Natural killer cell (primary cell): ENCODE measurements around the gene REG1A. TPM values are rescaled to one million over a fixed set of nuclear protein-coding genes. Genes with fewer than 3 reads are reported as not detected.

Experiments used
- ATAC-seq, 3 donors: fragments of 150-1000 bp in 2 of 3; fragments of 200-7000 bp in 1 of 3; cut with Tn5 transposase; 1 replicate in 1 of 3; 2 replicates in 2 of 3; pipeline ENCODE4 v1.10.0; 2021; ENCODE audit warnings: mild to moderate bottlenecking in 2 of 3, moderate library complexity in 2 of 3
- DNase-seq, 2 donors: peaks; one replicate each; pipeline versions ENCODE4 v3.0.0 to v3.0.0-alpha.2; 2013 to 2021; ENCODE audit warnings: mixed read lengths in 1 of 2
- H3K27ac ChIP-seq: one replicate; pipeline ENCODE4 v1.5.1; 2013; ENCODE audit warnings: mild to moderate bottlenecking, low read length
- H3K27me3 ChIP-seq: one replicate; pipeline ENCODE4 v1.6.1; 2013; ENCODE audit warnings: low read length; ENCODE audit not compliant: control insufficient read depth, insufficient read depth
- H3K36me3 ChIP-seq: one replicate; pipeline ENCODE4 v1.6.1; 2013; ENCODE audit warnings: low read length; ENCODE audit not compliant: control insufficient read depth, insufficient read depth
- H3K4me1 ChIP-seq: one replicate; pipeline ENCODE4 v1.6.1; 2013; ENCODE audit warnings: low read length; ENCODE audit not compliant: control insufficient read depth, insufficient read depth
- H3K4me3 ChIP-seq: one replicate; pipeline ENCODE4 v1.5.1; 2013; ENCODE audit warnings: low read length
- H3K9me3 ChIP-seq: one replicate; pipeline ENCODE4 v1.6.1; 2013; ENCODE audit warnings: low read length; ENCODE audit not compliant: control insufficient read depth, insufficient read depth
- H3K27ac Mint-ChIP-seq, 2 donors: one replicate each; pipeline ENCODE4 v1.8.0; 2022; ENCODE audit warnings: mild to moderate bottlenecking in 2 of 2, mixed read lengths in 2 of 2, moderate library complexity in 1 of 2
- H3K27me3 Mint-ChIP-seq, 2 donors: one replicate each; pipeline ENCODE4 v1.8.0; 2022; ENCODE audit warnings: low read depth in 2 of 2, mixed read lengths in 2 of 2
- H3K36me3 Mint-ChIP-seq: one replicate; pipeline ENCODE4 v1.8.0; 2022; ENCODE audit warnings: mixed read lengths
- H3K4me1 Mint-ChIP-seq, 2 donors: one replicate each; pipeline ENCODE4 v1.8.0; 2022; ENCODE audit warnings: mixed read lengths in 2 of 2
- H3K4me3 Mint-ChIP-seq: one replicate; pipeline ENCODE4 v1.8.0; 2022; ENCODE audit warnings: mild to moderate bottlenecking, moderate library complexity, mixed read lengths
- H3K9me3 Mint-ChIP-seq, 2 donors: one replicate each; pipeline ENCODE4 v1.8.0; 2022; ENCODE audit warnings: mixed read lengths in 2 of 2
- CTCF ChIP-seq: fragments of 200-600 bp; IDR thresholded peaks from one replicate; pipeline ENCODE4 v1.8.0; 2022; ENCODE audit warnings: antibody characterized with exemption
- WGBS: methylation state at CpG from one replicate; pipeline ENCODE4 v1.1.7; 2013; ENCODE audit warnings: missing lambda C conversion rate; ENCODE audit not compliant: insufficient coverage; 5-methylcytosine and 5-hydroxymethylcytosine counted together
- intact Hi-C: fragments of 100-400 bp; cut with micrococcal nuclease; formaldehyde crosslinking; loops from one replicate; pipeline ENCODE4 v1.14.2; 2022
- total RNA-seq, 4 donors: library from RNA; stranded (reverse); fragments of 120-200 nt in 1 of 4; gene quantifications; one replicate each; pipeline versions ENCODE4 v1.2.3 to v1.2.4, GENCODE V29; 2013 to 2022

Gene REG1A
- total RNA-seq, 3 donors from 2014 or later (not counting 1 experiment from before 2014, with no cell fraction given), result not detected

GRCh38 chr2:79155826-79156476 lies 35.7 kb downstream of the REG1A start:
- DNase-seq, result no peak
- no peak overlapping the region for H3K27ac Mint-ChIP-seq
- peaks cover 19 to 20% of the 10 kb centered on the region in 2 donors for H3K9me3 Mint-ChIP-seq
- no peaks in the 10 kb centered on the region for H3K27me3 ChIP-seq
- H3K9me3 ChIP-seq, result peaks cover 16% of the 10 kb centered on the region
- peaks cover 4% of the 10 kb centered on the region for H3K36me3 Mint-ChIP-seq
- no peak overlapping the region for H3K4me3 Mint-ChIP-seq
- H3K4me3 ChIP-seq, result no peak overlapping the region
- intact Hi-C loops, result no loop called here
- no peak for ATAC-seq
- no peak overlapping the region for H3K27ac ChIP-seq
- H3K36me3 ChIP-seq, result no peaks in the 10 kb centered on the region
- TF ChIP-seq CTCF, result no peak
- no peaks in the 10 kb centered on the region for H3K4me1 ChIP-seq
- H3K4me1 Mint-ChIP-seq, result no peaks in the 10 kb centered on the region
- WGBS, result 86% methylated on average over 2 of the region's 2 CpGs
- no peaks in the 10 kb centered on the region for H3K27me3 Mint-ChIP-seq

GRCh38 chr2:79159030-79159429 lies 38.7 kb downstream of the REG1A start:
- H3K4me3 Mint-ChIP-seq, result no peak overlapping the region
- peaks cover under 1% of the 10 kb centered on the region for H3K36me3 Mint-ChIP-seq
- no peaks in the 10 kb centered on the region for H3K27me3 Mint-ChIP-seq
- H3K36me3 ChIP-seq, result no peaks in the 10 kb centered on the region
- ATAC-seq, result no peak
- no peaks in the 10 kb centered on the region for H3K27me3 ChIP-seq
- 56% methylated on average over 2 of the region's 2 CpGs for WGBS
- H3K9me3 Mint-ChIP-seq, result peaks cover 19 to 22% of the 10 kb centered on the region in 2 donors
- H3K9me3 ChIP-seq, result peaks cover 16% of the 10 kb centered on the region
- no peak overlapping the region for H3K27ac ChIP-seq
- no peak for DNase-seq
- H3K4me3 ChIP-seq, result no peak overlapping the region
- no peaks in the 10 kb centered on the region for H3K4me1 ChIP-seq
- no peaks in the 10 kb centered on the region for H3K4me1 Mint-ChIP-seq
- H3K27ac Mint-ChIP-seq, result no peak overlapping the region
- no peak for TF ChIP-seq CTCF
- intact Hi-C loops, result no loop called here

GRCh38 chr2:79159653-79160052 lies 39.4 kb downstream of the REG1A start, which contains the start of gene REG3A:
REG3A (minus strand) TSS chr2:79159753; CDS start chr2:79159405, 348 bp downstream.
- ATAC-seq (no peak), DNase-seq (no peak)
- H3K4me1 Mint-ChIP-seq, result no peaks in the 10 kb centered on the region
- peaks cover 16% of the 10 kb centered on the region for H3K9me3 ChIP-seq
- no peak within 1 kb of the TSS for H3K27ac ChIP-seq
- no peak for TF ChIP-seq CTCF
- H3K4me1 ChIP-seq, result no peaks in the 10 kb centered on the region
- H3K9me3 Mint-ChIP-seq, result peaks cover 18 to 20% of the 10 kb centered on the region in 2 donors
- no peak within 1 kb of the TSS for H3K4me3 Mint-ChIP-seq
- H3K36me3 Mint-ChIP-seq, result no peaks in the 10 kb centered on the region
- H3K27me3 Mint-ChIP-seq, result no peaks in the 10 kb centered on the region
- no peaks in the 10 kb centered on the region for H3K27me3 ChIP-seq
- no peak within 1 kb of the TSS for H3K27ac Mint-ChIP-seq
- H3K4me3 ChIP-seq, result no peak within 1 kb of the TSS
- no peaks in the 10 kb centered on the region for H3K36me3 ChIP-seq
- intact Hi-C loops, result no loop called here

- Mint-ChIP-seq H3K4me3 (no peak overlapping the region), H3K27ac (no peak overlapping the region), H3K4me1 (no peaks in the 10 kb centered on the region), H3K9me3 (peaks cover 13 to 16% of the 10 kb centered on the region in 2 donors), H3K36me3 (no peaks in the 10 kb centered on the region), H3K27me3 (no peaks in the 10 kb centered on the region)
- H3K27ac ChIP-seq, result no peak overlapping the region
- TF ChIP-seq CTCF, result no peak
- intact Hi-C loops, result no loop called here
- peaks cover 14% of the 10 kb centered on the region for H3K9me3 ChIP-seq
- ATAC-seq (no peak), DNase-seq (no peak)
- 89% methylated on average over 1 of the region's 2 CpGs for WGBS
- no peaks in the 10 kb centered on the region for H3K4me1 ChIP-seq
- no peak overlapping the region for H3K4me3 ChIP-seq
- H3K36me3 ChIP-seq, result no peaks in the 10 kb centered on the region
- H3K27me3 ChIP-seq, result no peaks in the 10 kb centered on the region
Measured at GRCh38 chr2:79162132-79162531, 41.8 kb downstream of the REG1A start.
